ENCODE measurements around the gene FLII. TPM values are rescaled to one million over a fixed set of nuclear protein-coding genes. Genes with fewer than 3 reads are reported as not detected.

FLII gene
- total RNA-seq, 1 experiment from 2014 or later = 309 TPM

DNA sequence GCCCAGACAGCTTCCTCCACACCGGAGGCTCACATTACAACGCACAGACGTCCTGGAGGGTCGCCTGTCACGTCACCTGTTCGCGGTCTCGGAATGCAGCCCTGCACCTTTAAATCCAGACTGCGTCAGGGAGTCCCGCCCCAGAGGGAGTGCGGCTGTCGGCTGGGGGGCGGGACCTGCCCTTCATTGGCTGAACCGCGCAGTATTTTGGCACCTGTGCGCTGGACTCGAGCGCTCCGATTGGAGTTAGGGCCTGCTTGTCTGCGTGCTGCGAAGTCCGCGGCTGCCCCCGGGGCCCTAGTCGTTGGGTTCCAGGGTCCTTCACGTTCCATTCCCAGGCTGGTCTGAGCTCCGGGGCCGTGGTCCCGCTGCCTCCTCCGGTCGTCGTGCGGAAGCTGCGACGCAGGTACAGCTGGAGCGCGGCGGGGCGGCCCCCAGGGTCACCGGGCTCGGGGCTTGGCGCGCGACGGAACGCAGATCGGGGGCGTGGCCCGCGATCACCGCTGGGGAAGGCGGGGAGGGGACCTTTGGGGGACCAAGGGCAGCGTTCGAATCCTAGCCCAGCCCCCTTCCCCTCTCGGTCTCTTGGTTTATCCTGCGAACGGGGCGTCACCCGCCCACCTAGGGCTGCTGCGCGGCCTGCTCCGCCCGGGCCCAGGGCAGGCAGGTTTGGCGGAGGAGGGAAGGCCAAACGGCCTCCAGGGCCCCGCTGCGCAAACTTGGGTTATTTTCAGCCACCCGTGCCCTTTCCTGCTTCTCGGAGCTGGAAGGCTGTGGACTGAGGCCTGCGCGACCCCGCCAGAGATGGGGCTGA lies 2.0 kb upstream of the FLII start, which contains the start of gene MIEF2 (continued):
- TF ChIP-seq ZNF138 (CRISPR knock-in tag; conservative IDR thresholded peaks at IDR 0.05) (no peak), FOXJ3 (CRISPR knock-in tag; IDR thresholded peaks at IDR 0.05; ENCODE audit: borderline replicate concordance) (no peak), HMGA2 (CRISPR knock-in tag; IDR thresholded peaks at IDR 0.05) (no peak), ZNF263 (CRISPR knock-in tag; IDR thresholded peaks at IDR 0.05; ENCODE audit: low read depth) (no peak), TCF7 (CRISPR knock-in tag; IDR thresholded peaks at IDR 0.05; ENCODE audit: low read depth) (no peak), NR2C2 (CRISPR knock-in tag; IDR thresholded peaks at IDR 0.05) (no peak), JAZF1 (CRISPR knock-in tag; IDR thresholded peaks at IDR 0.05) (no peak), CREM (CRISPR knock-in tag; IDR thresholded peaks at IDR 0.05) (no peak), OVOL2 (CRISPR knock-in tag; IDR thresholded peaks at IDR 0.05; ENCODE audit: borderline replicate concordance) (no peak), RELA (CRISPR knock-in tag; IDR thresholded peaks at IDR 0.05; ENCODE audit: borderline replicate concordance) (no peak; the same call in 1 of the 2 replicates), ESRRA (CRISPR knock-in tag; IDR thresholded peaks at IDR 0.05; ENCODE audit: borderline replicate concordance) (no peak), ELF4 (CRISPR knock-in tag; IDR thresholded peaks at IDR 0.05; ENCODE audit: low read depth) (no peak)
- TF ChIP-seq, protein P1, sequence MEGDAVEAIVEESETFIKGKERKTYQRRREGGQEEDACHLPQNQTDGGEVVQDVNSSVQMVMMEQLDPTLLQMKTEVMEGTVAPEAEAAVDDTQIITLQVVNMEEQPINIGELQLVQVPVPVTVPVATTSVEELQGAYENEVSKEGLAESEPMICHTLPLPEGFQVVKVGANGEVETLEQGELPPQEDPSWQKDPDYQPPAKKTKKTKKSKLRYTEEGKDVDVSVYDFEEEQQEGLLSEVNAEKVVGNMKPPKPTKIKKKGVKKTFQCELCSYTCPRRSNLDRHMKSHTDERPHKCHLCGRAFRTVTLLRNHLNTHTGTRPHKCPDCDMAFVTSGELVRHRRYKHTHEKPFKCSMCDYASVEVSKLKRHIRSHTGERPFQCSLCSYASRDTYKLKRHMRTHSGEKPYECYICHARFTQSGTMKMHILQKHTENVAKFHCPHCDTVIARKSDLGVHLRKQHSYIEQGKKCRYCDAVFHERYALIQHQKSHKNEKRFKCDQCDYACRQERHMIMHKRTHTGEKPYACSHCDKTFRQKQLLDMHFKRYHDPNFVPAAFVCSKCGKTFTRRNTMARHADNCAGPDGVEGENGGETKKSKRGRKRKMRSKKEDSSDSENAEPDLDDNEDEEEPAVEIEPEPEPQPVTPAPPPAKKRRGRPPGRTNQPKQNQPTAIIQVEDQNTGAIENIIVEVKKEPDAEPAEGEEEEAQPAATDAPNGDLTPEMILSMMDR (IDR thresholded peaks at IDR 0.05) = no peak
- TF ChIP-seq, protein P2, sequence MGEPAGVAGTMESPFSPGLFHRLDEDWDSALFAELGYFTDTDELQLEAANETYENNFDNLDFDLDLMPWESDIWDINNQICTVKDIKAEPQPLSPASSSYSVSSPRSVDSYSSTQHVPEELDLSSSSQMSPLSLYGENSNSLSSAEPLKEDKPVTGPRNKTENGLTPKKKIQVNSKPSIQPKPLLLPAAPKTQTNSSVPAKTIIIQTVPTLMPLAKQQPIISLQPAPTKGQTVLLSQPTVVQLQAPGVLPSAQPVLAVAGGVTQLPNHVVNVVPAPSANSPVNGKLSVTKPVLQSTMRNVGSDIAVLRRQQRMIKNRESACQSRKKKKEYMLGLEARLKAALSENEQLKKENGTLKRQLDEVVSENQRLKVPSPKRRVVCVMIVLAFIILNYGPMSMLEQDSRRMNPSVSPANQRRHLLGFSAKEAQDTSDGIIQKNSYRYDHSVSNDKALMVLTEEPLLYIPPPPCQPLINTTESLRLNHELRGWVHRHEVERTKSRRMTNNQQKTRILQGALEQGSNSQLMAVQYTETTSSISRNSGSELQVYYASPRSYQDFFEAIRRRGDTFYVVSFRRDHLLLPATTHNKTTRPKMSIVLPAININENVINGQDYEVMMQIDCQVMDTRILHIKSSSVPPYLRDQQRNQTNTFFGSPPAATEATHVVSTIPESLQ (CRISPR knock-in tag; IDR thresholded peaks at IDR 0.05) = no peak
- TF ChIP-seq, protein P3, sequence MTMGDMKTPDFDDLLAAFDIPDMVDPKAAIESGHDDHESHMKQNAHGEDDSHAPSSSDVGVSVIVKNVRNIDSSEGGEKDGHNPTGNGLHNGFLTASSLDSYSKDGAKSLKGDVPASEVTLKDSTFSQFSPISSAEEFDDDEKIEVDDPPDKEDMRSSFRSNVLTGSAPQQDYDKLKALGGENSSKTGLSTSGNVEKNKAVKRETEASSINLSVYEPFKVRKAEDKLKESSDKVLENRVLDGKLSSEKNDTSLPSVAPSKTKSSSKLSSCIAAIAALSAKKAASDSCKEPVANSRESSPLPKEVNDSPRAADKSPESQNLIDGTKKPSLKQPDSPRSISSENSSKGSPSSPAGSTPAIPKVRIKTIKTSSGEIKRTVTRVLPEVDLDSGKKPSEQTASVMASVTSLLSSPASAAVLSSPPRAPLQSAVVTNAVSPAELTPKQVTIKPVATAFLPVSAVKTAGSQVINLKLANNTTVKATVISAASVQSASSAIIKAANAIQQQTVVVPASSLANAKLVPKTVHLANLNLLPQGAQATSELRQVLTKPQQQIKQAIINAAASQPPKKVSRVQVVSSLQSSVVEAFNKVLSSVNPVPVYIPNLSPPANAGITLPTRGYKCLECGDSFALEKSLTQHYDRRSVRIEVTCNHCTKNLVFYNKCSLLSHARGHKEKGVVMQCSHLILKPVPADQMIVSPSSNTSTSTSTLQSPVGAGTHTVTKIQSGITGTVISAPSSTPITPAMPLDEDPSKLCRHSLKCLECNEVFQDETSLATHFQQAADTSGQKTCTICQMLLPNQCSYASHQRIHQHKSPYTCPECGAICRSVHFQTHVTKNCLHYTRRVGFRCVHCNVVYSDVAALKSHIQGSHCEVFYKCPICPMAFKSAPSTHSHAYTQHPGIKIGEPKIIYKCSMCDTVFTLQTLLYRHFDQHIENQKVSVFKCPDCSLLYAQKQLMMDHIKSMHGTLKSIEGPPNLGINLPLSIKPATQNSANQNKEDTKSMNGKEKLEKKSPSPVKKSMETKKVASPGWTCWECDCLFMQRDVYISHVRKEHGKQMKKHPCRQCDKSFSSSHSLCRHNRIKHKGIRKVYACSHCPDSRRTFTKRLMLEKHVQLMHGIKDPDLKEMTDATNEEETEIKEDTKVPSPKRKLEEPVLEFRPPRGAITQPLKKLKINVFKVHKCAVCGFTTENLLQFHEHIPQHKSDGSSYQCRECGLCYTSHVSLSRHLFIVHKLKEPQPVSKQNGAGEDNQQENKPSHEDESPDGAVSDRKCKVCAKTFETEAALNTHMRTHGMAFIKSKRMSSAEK (CRISPR knock-in tag; IDR thresholded peaks at IDR 0.05; ENCODE audit: borderline replicate concordance) = no peak
- TF ChIP-seq, protein P4, sequence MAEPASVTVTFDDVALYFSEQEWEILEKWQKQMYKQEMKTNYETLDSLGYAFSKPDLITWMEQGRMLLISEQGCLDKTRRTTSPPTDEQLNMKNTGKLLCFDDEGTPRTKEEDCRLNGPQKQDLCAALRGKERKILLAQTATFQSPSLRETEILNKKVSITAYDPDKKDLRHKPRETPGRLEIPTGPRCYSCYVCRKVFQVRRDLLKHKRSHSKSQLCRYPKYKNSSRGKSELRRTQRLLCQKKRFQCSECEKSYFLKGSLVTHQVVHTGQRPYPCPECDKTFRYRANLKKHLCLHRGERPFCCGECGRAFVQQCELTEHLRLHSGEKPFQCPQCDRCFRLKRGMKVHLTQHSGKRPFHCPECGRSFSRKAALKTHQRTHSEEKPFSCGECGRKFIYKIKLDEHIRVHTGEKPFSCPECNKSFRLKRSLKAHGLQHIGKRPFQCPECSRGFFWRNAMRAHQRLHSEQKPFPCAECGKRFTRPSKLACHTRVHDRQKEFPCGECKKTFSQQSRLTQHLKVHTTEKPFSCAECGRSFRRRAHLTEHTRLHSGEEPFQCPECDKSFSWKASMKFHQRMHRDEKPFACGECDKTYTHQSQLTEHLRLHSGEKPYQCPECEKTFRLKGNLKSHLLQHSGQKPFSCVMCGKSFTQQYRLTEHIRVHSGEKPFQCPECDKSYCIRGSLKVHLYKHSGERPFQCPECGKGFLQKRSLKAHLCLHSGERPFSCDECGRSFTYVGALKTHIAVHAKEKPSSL (CRISPR knock-in tag; conservative IDR thresholded peaks at IDR 0.05) = no peak
- TF ChIP-seq, protein P5, sequence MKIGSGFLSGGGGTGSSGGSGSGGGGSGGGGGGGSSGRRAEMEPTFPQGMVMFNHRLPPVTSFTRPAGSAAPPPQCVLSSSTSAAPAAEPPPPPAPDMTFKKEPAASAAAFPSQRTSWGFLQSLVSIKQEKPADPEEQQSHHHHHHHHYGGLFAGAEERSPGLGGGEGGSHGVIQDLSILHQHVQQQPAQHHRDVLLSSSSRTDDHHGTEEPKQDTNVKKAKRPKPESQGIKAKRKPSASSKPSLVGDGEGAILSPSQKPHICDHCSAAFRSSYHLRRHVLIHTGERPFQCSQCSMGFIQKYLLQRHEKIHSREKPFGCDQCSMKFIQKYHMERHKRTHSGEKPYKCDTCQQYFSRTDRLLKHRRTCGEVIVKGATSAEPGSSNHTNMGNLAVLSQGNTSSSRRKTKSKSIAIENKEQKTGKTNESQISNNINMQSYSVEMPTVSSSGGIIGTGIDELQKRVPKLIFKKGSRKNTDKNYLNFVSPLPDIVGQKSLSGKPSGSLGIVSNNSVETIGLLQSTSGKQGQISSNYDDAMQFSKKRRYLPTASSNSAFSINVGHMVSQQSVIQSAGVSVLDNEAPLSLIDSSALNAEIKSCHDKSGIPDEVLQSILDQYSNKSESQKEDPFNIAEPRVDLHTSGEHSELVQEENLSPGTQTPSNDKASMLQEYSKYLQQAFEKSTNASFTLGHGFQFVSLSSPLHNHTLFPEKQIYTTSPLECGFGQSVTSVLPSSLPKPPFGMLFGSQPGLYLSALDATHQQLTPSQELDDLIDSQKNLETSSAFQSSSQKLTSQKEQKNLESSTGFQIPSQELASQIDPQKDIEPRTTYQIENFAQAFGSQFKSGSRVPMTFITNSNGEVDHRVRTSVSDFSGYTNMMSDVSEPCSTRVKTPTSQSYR (CRISPR knock-in tag; IDR thresholded peaks at IDR 0.05) = no peak
- TF ChIP-seq, protein P6, sequence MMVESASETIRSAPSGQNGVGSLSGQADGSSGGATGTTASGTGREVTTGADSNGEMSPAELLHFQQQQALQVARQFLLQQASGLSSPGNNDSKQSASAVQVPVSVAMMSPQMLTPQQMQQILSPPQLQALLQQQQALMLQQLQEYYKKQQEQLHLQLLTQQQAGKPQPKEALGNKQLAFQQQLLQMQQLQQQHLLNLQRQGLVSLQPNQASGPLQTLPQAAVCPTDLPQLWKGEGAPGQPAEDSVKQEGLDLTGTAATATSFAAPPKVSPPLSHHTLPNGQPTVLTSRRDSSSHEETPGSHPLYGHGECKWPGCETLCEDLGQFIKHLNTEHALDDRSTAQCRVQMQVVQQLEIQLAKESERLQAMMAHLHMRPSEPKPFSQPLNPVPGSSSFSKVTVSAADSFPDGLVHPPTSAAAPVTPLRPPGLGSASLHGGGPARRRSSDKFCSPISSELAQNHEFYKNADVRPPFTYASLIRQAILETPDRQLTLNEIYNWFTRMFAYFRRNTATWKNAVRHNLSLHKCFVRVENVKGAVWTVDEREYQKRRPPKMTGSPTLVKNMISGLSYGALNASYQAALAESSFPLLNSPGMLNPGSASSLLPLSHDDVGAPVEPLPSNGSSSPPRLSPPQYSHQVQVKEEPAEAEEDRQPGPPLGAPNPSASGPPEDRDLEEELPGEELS (CRISPR knock-in tag; IDR thresholded peaks at IDR 0.05) = peak; percentile 21; the same call in 1 of the 2 replicates
- TF ChIP-seq, protein P7, sequence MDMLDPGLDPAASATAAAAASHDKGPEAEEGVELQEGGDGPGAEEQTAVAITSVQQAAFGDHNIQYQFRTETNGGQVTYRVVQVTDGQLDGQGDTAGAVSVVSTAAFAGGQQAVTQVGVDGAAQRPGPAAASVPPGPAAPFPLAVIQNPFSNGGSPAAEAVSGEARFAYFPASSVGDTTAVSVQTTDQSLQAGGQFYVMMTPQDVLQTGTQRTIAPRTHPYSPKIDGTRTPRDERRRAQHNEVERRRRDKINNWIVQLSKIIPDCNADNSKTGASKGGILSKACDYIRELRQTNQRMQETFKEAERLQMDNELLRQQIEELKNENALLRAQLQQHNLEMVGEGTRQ (CRISPR knock-in tag; IDR thresholded peaks at IDR 0.05) = peak; percentile 69
- TF ChIP-seq, protein P8, sequence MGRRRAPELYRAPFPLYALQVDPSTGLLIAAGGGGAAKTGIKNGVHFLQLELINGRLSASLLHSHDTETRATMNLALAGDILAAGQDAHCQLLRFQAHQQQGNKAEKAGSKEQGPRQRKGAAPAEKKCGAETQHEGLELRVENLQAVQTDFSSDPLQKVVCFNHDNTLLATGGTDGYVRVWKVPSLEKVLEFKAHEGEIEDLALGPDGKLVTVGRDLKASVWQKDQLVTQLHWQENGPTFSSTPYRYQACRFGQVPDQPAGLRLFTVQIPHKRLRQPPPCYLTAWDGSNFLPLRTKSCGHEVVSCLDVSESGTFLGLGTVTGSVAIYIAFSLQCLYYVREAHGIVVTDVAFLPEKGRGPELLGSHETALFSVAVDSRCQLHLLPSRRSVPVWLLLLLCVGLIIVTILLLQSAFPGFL (CRISPR knock-in tag; IDR thresholded peaks at IDR 0.05; ENCODE audit: borderline replicate concordance) = no peak

Measured in WTC11 (cell line).